Measurements from ENCODE around the gene OVOL3.

- TF ChIP-seq POLR2A (IDR thresholded peaks at IDR 0.05) (no peak), POLR2AphosphoS5 (IDR thresholded peaks at IDR 0.05) (no peak)
These were observed 28.0 kb upstream of the OVOL3 start for GRCh38 chr19:36082916-36083315.
